Measurements from ENCODE around the gene C16orf54. TPM values are rescaled to one million over a fixed set of nuclear protein-coding genes. Genes with fewer than 3 reads are reported as not detected.
"Not testable (repeated sequence)": the region's sequence is repeated elsewhere in the genome, so short reads cannot be mapped to it uniquely, and the experiment has no call there.

C16orf54 gene
- total and polyA plus RNA-seq, 2 donors (not counting 1 experiment from before 2014, with no cell fraction given) = not detected

GRCh38 chr16:29697391-29697790, 48.4 kb downstream of the C16orf54 start:
- Histone ChIP-seq H3K4me3 (replicated peaks in 1 of 4; ENCODE audit: control extremely low read depth in 1 of 4, insufficient read depth in 1 of 4, low read depth in 3 of 4, low read length in 4 of 4) (no peak overlapping the region), H3K4me1 (ENCODE audit: control insufficient read depth, extremely low read depth, insufficient read depth, low read length) (no peaks in the 10 kb centered on the region), H3K4me2 (ENCODE audit: extremely low read depth, insufficient read depth, low read length) (no peak overlapping the region), H3K27me3 (ENCODE audit: control insufficient read depth, insufficient read depth, low read length) (no peaks in the 10 kb centered on the region), H3K79me2 (ENCODE audit: control insufficient read depth, insufficient read depth, low read length) (no peaks in the 10 kb centered on the region), H3K27ac (ENCODE audit: insufficient read depth, low read length) (no peak overlapping the region), H3K9me3 (ENCODE audit: control insufficient read depth, insufficient read depth, low read depth, low read length) (no peaks in the 10 kb centered on the region), H4K20me1 (ENCODE audit: control insufficient read depth, extremely low read depth, insufficient read depth, low read length) (no peaks in the 10 kb centered on the region), H2AFZ (ENCODE audit: low read length) (no peak overlapping the region), H3K36me3 (ENCODE audit: control insufficient read depth, insufficient read depth, low read length) (no peaks in the 10 kb centered on the region), H3K9ac (ENCODE audit: insufficient read depth, low read length) (no peak overlapping the region)
- no peak for DNase-seq (ENCODE audit: low read depth in 2 of 2)
- TF ChIP-seq EZH2 (IDR thresholded peaks at IDR 0.05; ENCODE audit: low read length, missing control alignments) = no peak
- TF ChIP-seq CTCF (conservative IDR thresholded peaks at IDR 0.05 in 1 of 2, IDR thresholded peaks at IDR 0.05 in 1 of 2; ENCODE audit: low read depth in 1 of 2, low read length in 2 of 2) = no peak

GRCh38 chr16:29696881-29697331, 48.9 kb downstream of the C16orf54 start:
- no peaks in the 10 kb centered on the region for H4K20me1 ChIP-seq (ENCODE audit: control insufficient read depth, extremely low read depth, insufficient read depth, low read length)
- H3K27me3 ChIP-seq (ENCODE audit: control insufficient read depth, insufficient read depth, low read length) = no peaks in the 10 kb centered on the region
- no peaks in the 10 kb centered on the region for H3K79me2 ChIP-seq (ENCODE audit: control insufficient read depth, insufficient read depth, low read length)

GRCh38 chr16:29695675-29696074, 50.1 kb downstream of the C16orf54 start:
- not testable (repeated sequence) for H3K36me3 ChIP-seq (ENCODE audit: control insufficient read depth, insufficient read depth, low read length); H3K9ac ChIP-seq (ENCODE audit: insufficient read depth, low read length); H3K27ac ChIP-seq (ENCODE audit: insufficient read depth, low read length); H3K9me3 ChIP-seq (ENCODE audit: control insufficient read depth, insufficient read depth, low read depth, low read length); H3K27me3 ChIP-seq (ENCODE audit: control insufficient read depth, insufficient read depth, low read length); H3K4me3 ChIP-seq (replicated peaks in 1 of 4; ENCODE audit: control extremely low read depth in 1 of 4, insufficient read depth in 1 of 4, low read depth in 3 of 4, low read length in 4 of 4); H4K20me1 ChIP-seq (ENCODE audit: control insufficient read depth, extremely low read depth, insufficient read depth, low read length); H3K79me2 ChIP-seq (ENCODE audit: control insufficient read depth, insufficient read depth, low read length); DNase-seq (ENCODE audit: low read depth in 2 of 2); H3K4me2 ChIP-seq (ENCODE audit: extremely low read depth, insufficient read depth, low read length); H2AFZ ChIP-seq (ENCODE audit: low read length); H3K4me1 ChIP-seq (ENCODE audit: control insufficient read depth, extremely low read depth, insufficient read depth, low read length)

More at GRCh38 chr16:29696881-29697331, 48.9 kb downstream of the C16orf54 start:
- no peak overlapping the region for H3K27ac ChIP-seq (ENCODE audit: insufficient read depth, low read length)
- no peaks in the 10 kb centered on the region for H3K9me3 ChIP-seq (ENCODE audit: control insufficient read depth, insufficient read depth, low read depth, low read length)
- TF ChIP-seq CTCF (conservative IDR thresholded peaks at IDR 0.05 in 1 of 2, IDR thresholded peaks at IDR 0.05 in 1 of 2; ENCODE audit: low read depth in 1 of 2, low read length in 2 of 2) (no peak), EZH2 (IDR thresholded peaks at IDR 0.05; ENCODE audit: low read length, missing control alignments) (no peak)
- H3K36me3 ChIP-seq (ENCODE audit: control insufficient read depth, insufficient read depth, low read length) = no peaks in the 10 kb centered on the region
- no peaks in the 10 kb centered on the region for H3K4me1 ChIP-seq (ENCODE audit: control insufficient read depth, extremely low read depth, insufficient read depth, low read length)
- H3K9ac ChIP-seq (ENCODE audit: insufficient read depth, low read length) = no peak overlapping the region
- no peak overlapping the region for H3K4me2 ChIP-seq (ENCODE audit: extremely low read depth, insufficient read depth, low read length)
- no peak overlapping the region for H2AFZ ChIP-seq (ENCODE audit: low read length)
- DNase-seq (ENCODE audit: low read depth in 2 of 2) = no peak
- no peak overlapping the region for H3K4me3 ChIP-seq (replicated peaks in 1 of 4; ENCODE audit: control extremely low read depth in 1 of 4, insufficient read depth in 1 of 4, low read depth in 3 of 4, low read length in 4 of 4)
